GDM1 (cell line): ENCODE measurements around the gene KPNB1.

ENCODE experiments used
- DNase-seq: peaks from one replicate; lab custom pipeline; 2025; lab: John Stamatoyannopoulos, UW

Gene KPNB1

GRCh38 chr17:47711366-47712099, 61.8 kb downstream of the KPNB1 start:
- no peak for DNase-seq

- DNase-seq: no peak
Measured at GRCh38 chr17:47712330-47713023, 62.8 kb downstream of the KPNB1 start.

GRCh38 chr17:47713980-47714700, 64.4 kb downstream of the KPNB1 start:
- no peak for DNase-seq

- DNase-seq: no peak
Measured at GRCh38 chr17:47714773-47715396, 65.2 kb downstream of the KPNB1 start.

- no peak for DNase-seq
Measured at GRCh38 chr17:47715669-47716325, 66.1 kb downstream of the KPNB1 start.

- no peak for DNase-seq
Measured at GRCh38 chr17:47716375-47716774, 66.7 kb downstream of the KPNB1 start.

GRCh38 chr17:47717261-47717697, 67.6 kb downstream of the KPNB1 start:
- no peak for DNase-seq

GRCh38 chr17:47717979-47718621, 68.4 kb downstream of the KPNB1 start:
- no peak for DNase-seq

GRCh38 chr17:47718634-47719405, 69.1 kb downstream of the KPNB1 start:
- DNase-seq: no peak

GRCh38 chr17:47719411-47720152, 69.9 kb downstream of the KPNB1 start:
- DNase-seq: peak; percentile 73

- DNase-seq: no peak
Measured at GRCh38 chr17:47720196-47720595, 70.5 kb downstream of the KPNB1 start.

- DNase-seq: peak; percentile 58
Measured at GRCh38 chr17:47720754-47721533, 71.2 kb downstream of the KPNB1 start.

GRCh38 chr17:47721725-47722124, 72.0 kb downstream of the KPNB1 start:
- DNase-seq: no peak

- no peak for DNase-seq
Measured at GRCh38 chr17:47724705-47725104, 75.0 kb downstream of the KPNB1 start.

GRCh38 chr17:47725446-47726111, 75.9 kb downstream of the KPNB1 start:
- no peak for DNase-seq

GRCh38 chr17:47726796-47727703, 77.3 kb downstream of the KPNB1 start:
- no peak for DNase-seq

- no peak for DNase-seq
Measured at GRCh38 chr17:47727704-47728036, 78.0 kb downstream of the KPNB1 start.
